ENCODE results near the gene SLIT3. TPM values are rescaled to one million over a fixed set of nuclear protein-coding genes. Genes with fewer than 3 reads are reported as not detected.

SLIT3 gene
- total RNA-seq, 4 donors from 2014 or later = 10.8 to 30.8 (median 18.4) TPM

GRCh38 chr5:169091396-169091980, 209.5 kb downstream of the SLIT3 start:
- no peak for DNase-seq (ENCODE audit: low spot score in 2 of 2)

GRCh38 chr5:169089343-169089742, 211.6 kb downstream of the SLIT3 start:
- Histone ChIP-seq H3K9me3 (no peaks in the 10 kb centered on the region), H3K27ac (no peak overlapping the region), H3K4me1 (no peaks in the 10 kb centered on the region), H3K4me3 (no peak overlapping the region), H3K27me3 (no peaks in the 10 kb centered on the region), H3K36me3 (no peaks in the 10 kb centered on the region)
- 56% methylated on average over 3 of the region's 3 CpGs for WGBS
- no peak for TF ChIP-seq POLR2A (IDR thresholded peaks at IDR 0.05)
- no peak for TF ChIP-seq EP300 (IDR thresholded peaks at IDR 0.05)
- TF ChIP-seq POLR2AphosphoS5 (IDR thresholded peaks at IDR 0.05) = no peak
- no peak for TF ChIP-seq CTCF (IDR thresholded peaks at IDR 0.05)
- DNase-seq (ENCODE audit: low spot score in 2 of 2) = no peak

More at GRCh38 chr5:169091396-169091980, 209.5 kb downstream of the SLIT3 start:
- Histone ChIP-seq H3K27ac (no peak overlapping the region), H3K4me1 (no peaks in the 10 kb centered on the region), H3K36me3 (no peaks in the 10 kb centered on the region), H3K4me3 (no peak overlapping the region), H3K27me3 (no peaks in the 10 kb centered on the region), H3K9me3 (no peaks in the 10 kb centered on the region)
- TF ChIP-seq EP300 (IDR thresholded peaks at IDR 0.05) (no peak), POLR2AphosphoS5 (IDR thresholded peaks at IDR 0.05) (no peak), CTCF (IDR thresholded peaks at IDR 0.05) (no peak), POLR2A (IDR thresholded peaks at IDR 0.05) (no peak)
- 88% methylated on average over 9 of the region's 9 CpGs for WGBS

- DNase-seq (ENCODE audit: low spot score in 2 of 2) = no peak
- H3K36me3 ChIP-seq = no peaks in the 10 kb centered on the region
- no peak overlapping the region for H3K27ac ChIP-seq
- 88% methylated on average over 11 of the region's 11 CpGs for WGBS
- H3K4me3 ChIP-seq = no peak overlapping the region
- no peaks in the 10 kb centered on the region for H3K4me1 ChIP-seq
- no peaks in the 10 kb centered on the region for H3K9me3 ChIP-seq
- TF ChIP-seq POLR2AphosphoS5 (IDR thresholded peaks at IDR 0.05) (no peak), POLR2A (IDR thresholded peaks at IDR 0.05) (no peak), CTCF (IDR thresholded peaks at IDR 0.05) (no peak), EP300 (IDR thresholded peaks at IDR 0.05) (no peak)
- no peaks in the 10 kb centered on the region for H3K27me3 ChIP-seq
Measured at GRCh38 chr5:169088028-169088725, 212.8 kb downstream of the SLIT3 start.

GRCh38 chr5:169085636-169086035, 215.3 kb downstream of the SLIT3 start:
- TF ChIP-seq EP300 (IDR thresholded peaks at IDR 0.05) (no peak), POLR2A (IDR thresholded peaks at IDR 0.05) (no peak), POLR2AphosphoS5 (IDR thresholded peaks at IDR 0.05) (no peak), CTCF (IDR thresholded peaks at IDR 0.05) (no peak)
- Histone ChIP-seq H3K27ac (no peak overlapping the region), H3K36me3 (no peaks in the 10 kb centered on the region), H3K4me3 (no peak overlapping the region), H3K27me3 (no peaks in the 10 kb centered on the region), H3K9me3 (no peaks in the 10 kb centered on the region), H3K4me1 (no peaks in the 10 kb centered on the region)
- DNase-seq (ENCODE audit: low spot score in 2 of 2) = no peak
- WGBS = 78% methylated on average over 8 of the region's 8 CpGs

GRCh38 chr5:169085212-169085611, 215.7 kb downstream of the SLIT3 start:
- H3K9me3 ChIP-seq = no peaks in the 10 kb centered on the region
- H3K4me1 ChIP-seq = no peaks in the 10 kb centered on the region
- no peaks in the 10 kb centered on the region for H3K36me3 ChIP-seq
- TF ChIP-seq POLR2A (IDR thresholded peaks at IDR 0.05) = no peak
- no peak for TF ChIP-seq EP300 (IDR thresholded peaks at IDR 0.05)
- TF ChIP-seq POLR2AphosphoS5 (IDR thresholded peaks at IDR 0.05) = no peak
- no peak for TF ChIP-seq CTCF (IDR thresholded peaks at IDR 0.05)
- H3K27me3 ChIP-seq = no peaks in the 10 kb centered on the region
- H3K4me3 ChIP-seq = no peak overlapping the region
- no peak for DNase-seq (ENCODE audit: low spot score in 2 of 2)
- whole genome bisulfite sequencing = 90% methylated on average over 4 of the region's 4 CpGs
- H3K27ac ChIP-seq = no peak overlapping the region

Measured in suprapubic skin (tissue), 4 donors.